ENCODE results near the gene RAD54L.

DNA sequence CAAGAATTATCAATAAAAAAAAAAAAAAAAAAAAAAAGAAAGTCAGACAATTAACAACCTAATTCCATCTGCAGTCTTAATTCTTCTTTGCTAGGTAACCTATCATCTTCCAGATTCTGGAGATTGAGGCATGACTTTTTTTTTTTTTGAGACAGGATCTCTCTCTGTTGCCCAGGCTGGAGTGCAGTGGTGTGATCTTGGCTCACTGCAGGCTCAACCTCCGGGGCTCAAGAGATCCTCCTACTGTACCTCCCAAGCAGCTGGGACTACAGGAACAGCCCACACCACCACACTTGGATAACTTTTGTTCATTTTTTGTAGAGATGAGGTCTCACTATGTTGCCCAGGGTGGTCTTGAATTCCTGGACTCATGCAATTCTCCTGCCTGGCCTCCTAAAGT is 4.6 kb upstream of the RAD54L start:
- TF ChIP-seq, protein P1, sequence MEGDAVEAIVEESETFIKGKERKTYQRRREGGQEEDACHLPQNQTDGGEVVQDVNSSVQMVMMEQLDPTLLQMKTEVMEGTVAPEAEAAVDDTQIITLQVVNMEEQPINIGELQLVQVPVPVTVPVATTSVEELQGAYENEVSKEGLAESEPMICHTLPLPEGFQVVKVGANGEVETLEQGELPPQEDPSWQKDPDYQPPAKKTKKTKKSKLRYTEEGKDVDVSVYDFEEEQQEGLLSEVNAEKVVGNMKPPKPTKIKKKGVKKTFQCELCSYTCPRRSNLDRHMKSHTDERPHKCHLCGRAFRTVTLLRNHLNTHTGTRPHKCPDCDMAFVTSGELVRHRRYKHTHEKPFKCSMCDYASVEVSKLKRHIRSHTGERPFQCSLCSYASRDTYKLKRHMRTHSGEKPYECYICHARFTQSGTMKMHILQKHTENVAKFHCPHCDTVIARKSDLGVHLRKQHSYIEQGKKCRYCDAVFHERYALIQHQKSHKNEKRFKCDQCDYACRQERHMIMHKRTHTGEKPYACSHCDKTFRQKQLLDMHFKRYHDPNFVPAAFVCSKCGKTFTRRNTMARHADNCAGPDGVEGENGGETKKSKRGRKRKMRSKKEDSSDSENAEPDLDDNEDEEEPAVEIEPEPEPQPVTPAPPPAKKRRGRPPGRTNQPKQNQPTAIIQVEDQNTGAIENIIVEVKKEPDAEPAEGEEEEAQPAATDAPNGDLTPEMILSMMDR (IDR thresholded peaks at IDR 0.05) = no peak
- TF ChIP-seq ATF1 (CRISPR knock-in tag; IDR thresholded peaks at IDR 0.05) (no peak), ATF3 (CRISPR knock-in tag; conservative IDR thresholded peaks at IDR 0.05) (no peak), ZBTB21 (CRISPR knock-in tag; IDR thresholded peaks at IDR 0.05; ENCODE audit: borderline replicate concordance) (no peak)
- TF ChIP-seq, protein P2, sequence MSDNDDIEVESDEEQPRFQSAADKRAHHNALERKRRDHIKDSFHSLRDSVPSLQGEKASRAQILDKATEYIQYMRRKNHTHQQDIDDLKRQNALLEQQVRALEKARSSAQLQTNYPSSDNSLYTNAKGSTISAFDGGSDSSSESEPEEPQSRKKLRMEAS (CRISPR knock-in tag; IDR thresholded peaks at IDR 0.05) = no peak
